GM10266 (cell line): ENCODE data around the gene EIF4EBP2.

Experiments used
- DNase-seq: peaks from one replicate; pipeline ENCODE4 v3.0.0; 2012; ENCODE audit errors: extremely low spot score
- TF ChIP-seq, protein P1 (sequence below): IDR thresholded peaks from 2 replicates; pipeline ENCODE4 v1.5.1; 2012; ENCODE audit warnings: mild to moderate bottlenecking, low read depth; ENCODE audit not compliant: control insufficient read depth, insufficient read depth; ENCODE audit errors: missing control alignments

The EIF4EBP2 gene

DNA sequence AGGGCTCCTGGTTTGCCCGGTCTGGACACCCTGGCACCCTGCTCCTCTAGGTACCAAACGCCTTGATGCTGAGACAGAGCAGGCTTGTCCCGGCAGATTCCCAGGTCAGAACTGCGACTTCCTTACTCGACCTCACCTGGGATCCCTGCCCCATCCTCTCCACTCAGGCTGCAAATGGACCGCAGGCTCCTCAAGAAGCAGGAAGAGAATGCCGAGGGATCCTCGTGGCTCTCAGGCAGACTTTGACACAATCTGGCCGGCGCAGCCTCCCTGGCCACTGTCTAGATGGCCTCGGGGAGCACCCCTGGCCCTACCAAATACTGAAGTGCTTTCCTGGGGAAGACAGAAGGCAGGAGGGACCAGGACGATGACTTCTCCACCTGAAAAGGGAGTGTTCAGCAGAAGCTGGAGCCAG, 38.0 kb downstream of the EIF4EBP2 start:
- DNase-seq: peak; percentile 25
- TF ChIP-seq, protein P1, sequence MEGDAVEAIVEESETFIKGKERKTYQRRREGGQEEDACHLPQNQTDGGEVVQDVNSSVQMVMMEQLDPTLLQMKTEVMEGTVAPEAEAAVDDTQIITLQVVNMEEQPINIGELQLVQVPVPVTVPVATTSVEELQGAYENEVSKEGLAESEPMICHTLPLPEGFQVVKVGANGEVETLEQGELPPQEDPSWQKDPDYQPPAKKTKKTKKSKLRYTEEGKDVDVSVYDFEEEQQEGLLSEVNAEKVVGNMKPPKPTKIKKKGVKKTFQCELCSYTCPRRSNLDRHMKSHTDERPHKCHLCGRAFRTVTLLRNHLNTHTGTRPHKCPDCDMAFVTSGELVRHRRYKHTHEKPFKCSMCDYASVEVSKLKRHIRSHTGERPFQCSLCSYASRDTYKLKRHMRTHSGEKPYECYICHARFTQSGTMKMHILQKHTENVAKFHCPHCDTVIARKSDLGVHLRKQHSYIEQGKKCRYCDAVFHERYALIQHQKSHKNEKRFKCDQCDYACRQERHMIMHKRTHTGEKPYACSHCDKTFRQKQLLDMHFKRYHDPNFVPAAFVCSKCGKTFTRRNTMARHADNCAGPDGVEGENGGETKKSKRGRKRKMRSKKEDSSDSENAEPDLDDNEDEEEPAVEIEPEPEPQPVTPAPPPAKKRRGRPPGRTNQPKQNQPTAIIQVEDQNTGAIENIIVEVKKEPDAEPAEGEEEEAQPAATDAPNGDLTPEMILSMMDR: no peak

DNA sequence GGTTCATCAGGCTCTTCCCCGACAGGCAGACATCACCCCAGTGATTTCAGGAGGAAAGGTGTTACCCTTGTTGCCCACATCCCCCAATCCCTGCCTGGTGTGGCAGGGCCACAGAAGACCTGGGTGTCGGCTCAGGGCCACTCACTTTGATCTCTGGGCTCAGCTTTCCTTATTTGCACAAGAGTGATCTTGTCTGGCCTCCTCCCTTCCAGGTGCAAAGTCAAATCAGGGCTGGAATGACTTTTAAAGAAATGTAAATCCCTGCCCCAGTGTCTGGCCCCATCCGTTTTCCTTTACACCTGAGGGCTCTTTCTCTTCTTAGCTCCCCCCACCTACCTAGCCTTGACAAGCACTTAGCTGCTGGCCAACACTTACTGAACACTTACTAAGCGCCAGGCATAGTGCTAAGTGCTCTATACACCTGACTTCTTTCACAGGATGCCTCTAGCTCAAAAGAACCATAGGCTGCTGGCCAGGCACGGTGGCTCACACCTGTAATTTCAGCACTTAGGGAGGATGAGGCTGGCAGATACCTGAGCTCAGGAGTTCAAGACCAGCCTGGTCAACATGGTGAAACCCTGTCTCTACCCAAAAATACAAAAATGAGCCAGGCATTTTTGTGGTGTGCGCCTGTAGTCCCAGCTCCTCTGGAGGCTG, 38.5 kb downstream of the EIF4EBP2 start:
- TF ChIP-seq, protein P1: no peak
- DNase-seq: peak; percentile 8

DNA sequence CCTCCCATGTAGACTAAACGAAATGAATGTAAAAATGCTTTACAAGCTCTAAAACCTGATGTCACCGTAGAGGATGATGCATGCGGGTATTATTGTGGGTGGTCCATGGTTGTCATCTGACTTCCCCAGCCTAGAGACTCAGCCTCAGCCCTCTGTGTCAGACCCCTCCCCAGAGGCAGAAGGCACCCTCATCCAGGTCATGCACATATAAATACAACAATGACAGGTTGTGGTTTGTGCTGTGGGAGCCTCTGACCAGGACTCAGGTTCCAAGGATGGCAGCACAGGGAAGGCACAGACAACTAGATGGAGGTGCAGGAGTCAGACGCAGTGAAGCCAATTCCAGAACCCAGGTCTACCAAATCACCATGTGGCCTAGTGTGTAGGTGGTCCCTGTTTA, 40.8 kb downstream of the EIF4EBP2 start:
- DNase-seq: peak; percentile 7
- TF ChIP-seq, protein P1: no peak

DNA sequence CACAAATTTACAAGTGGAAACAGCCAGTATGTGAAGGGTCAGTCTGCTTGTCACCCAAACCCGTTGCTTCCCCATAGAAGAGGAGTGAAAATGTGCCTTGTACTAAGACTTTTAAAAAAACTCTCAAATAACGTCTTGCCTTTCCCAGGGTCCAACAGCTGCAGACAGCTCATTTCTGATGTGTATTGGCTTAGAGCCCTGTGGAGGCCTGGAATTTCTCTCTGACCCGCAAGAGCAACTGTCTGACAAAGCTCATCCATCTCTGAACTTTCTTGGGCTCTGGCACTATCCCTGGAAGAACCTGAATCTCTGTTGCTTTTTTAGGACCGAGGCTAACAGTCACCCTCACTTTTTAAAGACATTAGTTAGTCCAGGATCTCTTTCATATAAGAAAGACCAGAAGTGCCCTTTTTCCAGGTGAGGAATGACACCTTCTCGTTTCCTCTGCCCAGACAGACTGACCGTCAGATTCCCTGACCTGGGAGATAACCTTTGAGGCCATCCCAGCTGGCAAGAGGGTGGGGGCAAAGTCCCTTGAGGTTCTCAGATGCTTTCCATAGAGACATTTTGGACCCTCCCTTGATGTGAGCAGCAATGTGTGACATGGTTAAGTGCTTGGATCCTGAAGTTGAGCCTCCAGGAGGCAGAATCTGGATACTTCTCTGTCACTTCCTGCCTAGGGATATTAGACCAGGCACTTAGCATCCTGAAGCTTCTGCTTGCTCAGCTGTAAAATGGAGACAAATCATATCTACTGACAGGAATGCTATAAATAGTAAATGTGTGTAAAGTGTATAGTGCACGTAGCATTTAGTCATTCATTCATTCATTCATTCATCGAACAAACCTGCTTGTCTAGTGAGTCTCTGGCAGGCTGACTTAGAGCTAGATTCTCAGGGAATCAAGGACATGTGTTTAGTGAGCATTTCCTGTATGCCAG, 42.0 kb downstream of the EIF4EBP2 start:
- peak; percentile 5 for DNase-seq
- TF ChIP-seq, protein P1: no peak

DNA sequence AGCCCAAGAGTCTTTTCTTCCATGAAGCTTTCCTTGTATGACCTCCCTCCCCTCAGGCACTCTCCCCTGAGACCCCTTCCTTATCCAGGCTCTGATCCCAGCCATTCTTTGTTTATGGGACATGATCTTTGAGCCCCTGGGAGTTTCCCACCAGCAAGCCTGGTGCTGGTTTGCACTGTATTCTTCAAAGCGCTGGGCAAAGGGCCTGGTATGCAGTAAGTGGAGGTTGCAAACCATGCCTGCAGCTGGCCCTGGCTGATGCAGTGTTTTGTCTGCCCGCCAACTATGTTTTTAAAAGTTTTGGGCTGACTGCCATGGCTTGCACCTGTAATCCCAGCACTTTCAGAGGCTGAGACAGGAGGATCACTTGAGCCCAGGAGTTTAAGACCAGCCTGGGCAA, 44.3 kb downstream of the EIF4EBP2 start:
- DNase-seq: no peak
- TF ChIP-seq, protein P1: no peak

DNA sequence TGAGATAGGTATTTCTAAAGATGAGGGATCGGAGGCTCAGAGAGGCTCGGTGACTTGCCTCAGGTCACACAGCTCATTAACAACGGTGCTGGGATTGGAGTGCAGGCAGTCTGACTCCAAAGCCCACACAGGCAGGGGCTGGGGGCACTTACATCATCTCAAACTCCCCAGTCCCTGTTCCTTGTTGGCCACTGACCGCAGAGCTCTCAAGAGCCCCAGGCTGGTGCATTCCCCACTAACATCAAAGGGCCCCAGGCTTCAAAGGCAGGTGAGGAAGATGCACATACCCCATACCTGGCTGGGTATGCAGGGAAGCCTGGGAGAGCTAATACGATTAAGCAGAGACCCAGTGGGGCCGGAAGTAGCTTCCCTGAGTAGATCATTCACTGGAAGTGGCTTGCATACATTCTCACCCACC, 51.3 kb downstream of the EIF4EBP2 start:
- TF ChIP-seq, protein P1: no peak
- DNase-seq: no peak

DNA sequence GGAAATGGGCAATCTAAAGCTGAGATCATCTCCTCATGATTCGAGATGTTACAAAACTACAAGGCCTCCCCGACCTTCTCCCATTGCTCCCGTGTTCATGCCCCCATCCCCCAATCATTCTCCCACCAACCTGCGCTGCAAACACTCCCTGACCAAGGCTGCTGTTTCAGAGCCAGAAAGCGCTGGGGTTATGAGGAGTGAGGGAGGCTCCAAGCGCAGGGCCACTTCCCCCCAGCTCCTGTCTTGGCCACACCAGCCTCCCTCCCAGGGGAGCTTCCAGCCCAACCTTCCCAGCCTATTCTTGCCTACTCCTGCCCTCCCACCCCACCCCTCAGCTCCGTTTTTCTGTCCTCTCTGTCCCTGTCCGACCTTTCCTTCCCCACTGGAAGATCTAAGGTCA, 52.2 kb downstream of the EIF4EBP2 start:
- no peak for DNase-seq
- TF ChIP-seq, protein P1: no peak
